HepG2 (cell line): ENCODE measurements around the gene HSD3B7. TPM values are rescaled to one million over a fixed set of nuclear protein-coding genes. Genes with fewer than 3 reads are reported as not detected.

Source experiments
- ATAC-seq: fragments of 200-7000 bp; cut with Tn5 transposase; 3 replicates; pipeline ENCODE4 v1.9.1; 2020; ENCODE audit warnings: mild to moderate bottlenecking, moderate library complexity
- BruUV-seq: library from RNA; stranded (reverse); fragments of 400-500 nt; replicated peaks from 2 replicates; lab custom pipeline; 2021; lab: Mats Ljungman, UMichigan
- CTCF ChIA-PET: fragments of 300-600 bp; formaldehyde crosslinking; extraction: SDS; loops from one replicate; lab custom pipeline; 2021; ENCODE audit warnings: low total read pairs, inconsistent platforms, low intra/inter-chr PET ratio; lab: Yijun Ruan, JAX
- POLR2A ChIA-PET: fragments of 350-600 bp; sonication (Branson Sonifier 250); formaldehyde crosslinking; loops from one replicate; lab custom pipeline; 2020; ENCODE audit warnings: antibody characterized with exemption, inconsistent platforms; lab: Yijun Ruan, JAX
- DNase-seq: peaks from one replicate; pipeline ENCODE4 v3.0.0-alpha.2; 2015; ENCODE audit warnings: low spot score
- FAIRE-seq: peaks from 3 replicates; lab custom pipeline; 2011; peaks lifted over from hg19 to GRCh38; lab: Jason Lieb, UNC
- H2AFZ ChIP-seq: one replicate; pipeline ENCODE4 v1.6.1; 2011; ENCODE audit warnings: low read length, inconsistent platforms
- H3K27ac ChIP-seq: fragments of 300-600 bp; 3 replicates; pipeline ENCODE4 v1.8.0; 2011; ENCODE audit warnings: mixed run types, mild to moderate bottlenecking, mixed read lengths, low read length, inconsistent platforms; ENCODE audit not compliant: insufficient read depth; ENCODE audit errors: extremely low read length
- H3K27me3 ChIP-seq, 2 experiments: fragments of 200-600 bp in 1 of 2; 2 replicates in 1 of 2; 3 replicates in 1 of 2; pipeline versions ENCODE4 v1.6.0 to v1.8.0; 2011; ENCODE audit warnings: low read length in 2 of 2, mild to moderate bottlenecking in 2 of 2, moderate library complexity in 2 of 2, inconsistent platforms in 1 of 2; ENCODE audit not compliant: insufficient read depth in 2 of 2, control insufficient read depth in 1 of 2
- H3K36me3 ChIP-seq, 2 experiments: fragments of 200-600 bp in 1 of 2; replicated peaks in 1 of 2; 2 replicates in 1 of 2; 3 replicates in 1 of 2; pipeline versions ENCODE4 v1.5.1 to v1.8.0; 2011; ENCODE audit warnings: low read length in 2 of 2, inconsistent platforms in 1 of 2; ENCODE audit not compliant: insufficient read depth in 2 of 2, control insufficient read depth in 1 of 2
- H3K4me1 ChIP-seq: 2 replicates; pipeline ENCODE4 v1.5.1; 2012; ENCODE audit warnings: low read length, inconsistent platforms; ENCODE audit not compliant: insufficient read depth
- H3K4me2 ChIP-seq: 2 replicates; pipeline ENCODE4 v1.6.0; 2011; ENCODE audit warnings: low read depth, low read length, inconsistent platforms
- H3K4me3 ChIP-seq, 3 experiments: fragments of 200-600 bp in 1 of 3; sonication (generic), shearing (Covaris generic) in 1 of 3; replicated peaks in 1 of 3; 2 replicates each; pipeline ENCODE4 v1.5.1; 2011 to 2016; ENCODE audit warnings: low read length in 3 of 3, inconsistent platforms in 2 of 3, low read depth in 2 of 3, mild to moderate bottlenecking in 2 of 3, control low read depth in 1 of 3, mixed read lengths in 1 of 3; ENCODE audit not compliant: insufficient read depth in 1 of 3
- H3K79me2 ChIP-seq: one replicate; pipeline ENCODE4 v1.6.1; 2011; ENCODE audit warnings: low read length, inconsistent platforms; ENCODE audit not compliant: insufficient read depth
- H3K9ac ChIP-seq: 2 replicates; pipeline ENCODE4 v1.6.0; 2011; ENCODE audit warnings: mild to moderate bottlenecking, low read depth, low read length, inconsistent platforms; ENCODE audit not compliant: insufficient read depth
- H3K9me3 ChIP-seq: 2 replicates; pipeline ENCODE4 v1.5.1; 2012; ENCODE audit warnings: mild to moderate bottlenecking, low read length
- H4K20me1 ChIP-seq: 2 replicates; pipeline ENCODE4 v1.6.0; 2011; ENCODE audit warnings: inconsistent platforms, mild to moderate bottlenecking, low read length, moderate library complexity; ENCODE audit not compliant: insufficient read depth
- CHD4 ChIP-seq: fragments of 200-600 bp; sonication (generic); IDR thresholded peaks from 2 replicates; pipeline ENCODE4 v1.7.0; 2017; ENCODE audit warnings: mild to moderate bottlenecking, low read length, borderline replicate concordance
- ETV5 ChIP-seq: IDR thresholded peaks from 2 replicates; pipeline ENCODE4 v1.6.1; 2018; ENCODE audit warnings: missing biosample characterization, missing genetic modification reagents, inconsistent platforms, borderline replicate concordance
- FOXA1 ChIP-seq, 2 experiments: fragments of 450-650 bp in 1 of 2; sonication (generic) in 1 of 2; formaldehyde crosslinking in 1 of 2; IDR thresholded peaks; 2 replicates each; pipeline versions ENCODE4 v1.4.0 to v1.6.1; 2016 to 2020; ENCODE audit warnings: missing genetic modification reagents in 1 of 2
- MAFF ChIP-seq: IDR thresholded peaks from 2 replicates; pipeline ENCODE4 v1.6.1; 2011; ENCODE audit warnings: low read depth, low read length, improper control_type of control experiment
- PAF1 ChIP-seq: IDR thresholded peaks from 2 replicates; pipeline ENCODE4 v1.6.1; 2016; ENCODE audit warnings: missing genetic modification reagents, missing compliant biosample characterization
- POLR2G ChIP-seq: fragments of 200-400 bp; formaldehyde crosslinking; IDR thresholded peaks from 2 replicates; pipeline ENCODE4 v1.6.1; 2018; ENCODE audit warnings: mild to moderate bottlenecking, low read depth, low read length, moderate library complexity
- SP4 ChIP-seq: sonication (generic); formaldehyde crosslinking; IDR thresholded peaks from 2 replicates; pipeline ENCODE4 v1.8.1; 2023; ENCODE audit warnings: mild to moderate bottlenecking, missing genetic modification reagents
- SSRP1 ChIP-seq: IDR thresholded peaks from 2 replicates; pipeline ENCODE4 v1.6.1; 2016; ENCODE audit warnings: control low read depth
- STAG1 ChIP-seq: sonication (generic); formaldehyde crosslinking; IDR thresholded peaks from 2 replicates; pipeline ENCODE4 v1.4.0; 2020; ENCODE audit warnings: missing genetic modification reagents
- TBP ChIP-seq: sonication (generic); formaldehyde crosslinking; IDR thresholded peaks from 2 replicates; pipeline ENCODE4 v1.5.0; 2020; ENCODE audit warnings: missing genetic modification reagents
- TCF12 ChIP-seq, 2 experiments: fragments of 450-650 bp in 1 of 2; sonication (generic) in 1 of 2; formaldehyde crosslinking in 1 of 2; IDR thresholded peaks; 2 replicates each; pipeline versions ENCODE4 v1.6.1 to v1.8.0; 2017 to 2022; ENCODE audit warnings: antibody characterized with exemption in 1 of 2, mild to moderate bottlenecking in 1 of 2, missing genetic modification reagents in 1 of 2, moderate library complexity in 1 of 2
- ZFP36L1 ChIP-seq: sonication (generic); formaldehyde crosslinking; IDR thresholded peaks from 2 replicates; pipeline ENCODE4 v1.8.0; 2022; ENCODE audit warnings: mild to moderate bottlenecking, missing genetic modification reagents, moderate library complexity
- ZKSCAN5 ChIP-seq: sonication (generic); formaldehyde crosslinking; IDR thresholded peaks from 2 replicates; pipeline ENCODE4 v1.5.1; 2020; ENCODE audit warnings: mild to moderate bottlenecking, missing genetic modification reagents
- WGBS: methylation state at CpG from one replicate; pipeline ENCODE4 v1.1.6; 2017; ENCODE audit warnings: low lambda C conversion rate; 5-methylcytosine and 5-hydroxymethylcytosine counted together
- in situ Hi-C: cut with HindIII; loops from 2 replicates; pipeline ENCODE4 v1.10.0; 2017; ENCODE audit warnings: low pct_unique_long_range_greater_than_20kb; ENCODE audit not compliant: extremely low pct_ligation_motif_present
- intact Hi-C: fragments of 100-400 bp; cut with micrococcal nuclease; formaldehyde crosslinking; loops from one replicate; pipeline ENCODE4 v1.10.0; 2022; ENCODE audit not compliant: unreplicated experiment
- polyA plus RNA-seq, 8 experiments: library from polyadenylated mRNA; depleted of rRNA in 3 of 8; stranded (reverse) in 7 of 8; unstranded in 1 of 8; fragments of >200 nt; fragmentation: Illumina TruSeq in 4 of 8; extraction: Trizol in 4 of 8; gene quantifications; 2 replicates each; pipeline versions ENCODE4 v1.2.1 to v1.2.3, GENCODE V29; 2011 to 2016; ENCODE audit warnings: low read depth in 4 of 8, missing spikeins in 1 of 8, mixed read lengths in 1 of 8; ENCODE audit not compliant: insufficient read depth in 1 of 8
- total RNA-seq, 5 experiments: library from RNA; depleted of rRNA; stranded (reverse); fragments of >200 nt; fragmentation: Illumina TruSeq; extraction: Trizol; gene quantifications; 2 replicates each; pipeline ENCODE4 v1.2.3, GENCODE V29; 2016; ENCODE audit warnings: low read depth in 1 of 5
- TF ChIP-seq, protein P1 (sequence below): sonication (generic); formaldehyde crosslinking; IDR thresholded peaks from 2 replicates; pipeline ENCODE4 v1.4.0; 2020; ENCODE audit warnings: missing genetic modification reagents, mild to moderate bottlenecking, borderline replicate concordance
- TF ChIP-seq, protein P2 (sequence below): sonication (generic); formaldehyde crosslinking; IDR thresholded peaks from 2 replicates; pipeline ENCODE4 v1.5.0; 2020; ENCODE audit warnings: missing genetic modification reagents

Gene HSD3B7
- total and polyA plus RNA-seq, 2 of the 13 experiments (the other 11 are each of a cell fraction or from before 2014, with no cell fraction given): 32.9 to 69.7 TPM

DNA sequence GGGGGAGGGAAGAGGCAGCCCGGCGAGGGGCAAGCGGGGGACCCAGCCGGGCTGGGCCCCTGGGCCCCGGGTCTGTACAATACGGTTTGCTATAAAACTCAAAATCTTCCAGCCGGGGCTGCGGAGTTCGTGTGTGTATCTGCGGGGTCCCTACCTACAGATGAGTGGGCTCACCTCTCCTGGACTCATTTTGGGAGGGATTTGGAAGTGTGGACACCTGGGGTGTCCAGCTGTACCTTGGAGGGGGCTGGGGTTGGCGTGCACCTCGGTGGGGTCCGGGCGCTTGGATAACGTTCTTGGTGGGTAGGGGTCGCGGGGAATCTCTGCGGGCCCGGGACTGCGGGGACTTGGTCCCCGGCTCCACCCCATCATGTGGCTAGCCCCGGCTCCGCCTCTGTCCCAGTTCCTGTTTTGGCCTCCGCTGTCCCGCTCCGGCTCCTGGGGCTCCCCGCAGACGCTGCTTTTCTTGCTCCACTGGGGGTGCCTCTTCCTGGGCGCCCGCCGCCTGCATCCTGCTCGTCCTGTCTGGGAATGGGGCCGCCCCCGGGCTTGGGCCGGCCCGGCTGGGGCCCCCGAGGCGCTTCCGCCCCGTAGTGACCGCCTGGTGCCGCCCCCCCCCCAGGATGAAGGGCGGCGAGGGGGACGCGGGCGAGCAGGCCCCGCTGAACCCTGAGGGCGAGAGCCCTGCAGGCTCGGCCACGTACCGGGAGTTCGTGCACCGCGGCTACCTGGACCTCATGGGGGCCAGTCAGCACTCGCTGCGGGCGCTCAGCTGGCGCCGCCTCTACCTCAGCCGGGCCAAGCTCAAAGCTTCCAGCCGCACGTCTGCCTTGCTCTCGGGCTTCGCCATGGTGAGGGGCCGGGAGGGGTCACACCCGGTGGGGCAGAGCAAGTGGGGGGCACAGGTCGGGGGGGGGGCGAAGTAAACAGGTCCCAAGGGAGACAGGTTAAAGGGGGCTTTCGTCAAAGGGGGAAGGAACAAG lies 36.0 kb upstream of the HSD3B7 start, which contains the start of gene ORAI3 (continued):
- TF ChIP-seq, protein P1, sequence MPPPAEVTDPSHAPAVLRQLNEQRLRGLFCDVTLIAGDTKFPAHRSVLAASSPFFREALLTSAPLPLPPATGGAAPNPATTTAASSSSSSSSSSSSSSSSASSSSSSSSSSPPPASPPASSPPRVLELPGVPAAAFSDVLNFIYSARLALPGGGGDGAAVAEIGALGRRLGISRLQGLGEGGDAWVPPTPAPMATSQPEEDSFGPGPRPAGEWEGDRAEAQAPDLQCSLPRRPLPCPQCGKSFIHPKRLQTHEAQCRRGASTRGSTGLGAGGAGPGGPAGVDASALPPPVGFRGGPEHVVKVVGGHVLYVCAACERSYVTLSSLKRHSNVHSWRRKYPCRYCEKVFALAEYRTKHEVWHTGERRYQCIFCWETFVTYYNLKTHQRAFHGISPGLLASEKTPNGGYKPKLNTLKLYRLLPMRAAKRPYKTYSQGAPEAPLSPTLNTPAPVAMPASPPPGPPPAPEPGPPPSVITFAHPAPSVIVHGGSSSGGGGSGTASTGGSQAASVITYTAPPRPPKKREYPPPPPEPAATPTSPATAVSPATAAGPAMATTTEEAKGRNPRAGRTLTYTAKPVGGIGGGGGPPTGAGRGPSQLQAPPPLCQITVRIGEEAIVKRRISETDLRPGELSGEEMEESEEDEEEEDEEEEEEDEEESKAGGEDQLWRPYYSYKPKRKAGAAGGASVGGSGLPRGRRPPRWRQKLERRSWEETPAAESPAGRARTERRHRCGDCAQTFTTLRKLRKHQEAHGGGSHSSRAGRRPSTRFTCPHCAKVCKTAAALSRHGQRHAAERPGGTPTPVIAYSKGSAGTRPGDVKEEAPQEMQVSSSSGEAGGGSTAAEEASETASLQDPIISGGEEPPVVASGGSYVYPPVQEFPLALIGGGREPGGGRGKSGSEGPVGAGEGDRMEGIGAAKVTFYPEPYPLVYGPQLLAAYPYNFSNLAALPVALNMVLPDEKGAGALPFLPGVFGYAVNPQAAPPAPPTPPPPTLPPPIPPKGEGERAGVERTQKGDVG (CRISPR knock-in tag): no peak

DNA sequence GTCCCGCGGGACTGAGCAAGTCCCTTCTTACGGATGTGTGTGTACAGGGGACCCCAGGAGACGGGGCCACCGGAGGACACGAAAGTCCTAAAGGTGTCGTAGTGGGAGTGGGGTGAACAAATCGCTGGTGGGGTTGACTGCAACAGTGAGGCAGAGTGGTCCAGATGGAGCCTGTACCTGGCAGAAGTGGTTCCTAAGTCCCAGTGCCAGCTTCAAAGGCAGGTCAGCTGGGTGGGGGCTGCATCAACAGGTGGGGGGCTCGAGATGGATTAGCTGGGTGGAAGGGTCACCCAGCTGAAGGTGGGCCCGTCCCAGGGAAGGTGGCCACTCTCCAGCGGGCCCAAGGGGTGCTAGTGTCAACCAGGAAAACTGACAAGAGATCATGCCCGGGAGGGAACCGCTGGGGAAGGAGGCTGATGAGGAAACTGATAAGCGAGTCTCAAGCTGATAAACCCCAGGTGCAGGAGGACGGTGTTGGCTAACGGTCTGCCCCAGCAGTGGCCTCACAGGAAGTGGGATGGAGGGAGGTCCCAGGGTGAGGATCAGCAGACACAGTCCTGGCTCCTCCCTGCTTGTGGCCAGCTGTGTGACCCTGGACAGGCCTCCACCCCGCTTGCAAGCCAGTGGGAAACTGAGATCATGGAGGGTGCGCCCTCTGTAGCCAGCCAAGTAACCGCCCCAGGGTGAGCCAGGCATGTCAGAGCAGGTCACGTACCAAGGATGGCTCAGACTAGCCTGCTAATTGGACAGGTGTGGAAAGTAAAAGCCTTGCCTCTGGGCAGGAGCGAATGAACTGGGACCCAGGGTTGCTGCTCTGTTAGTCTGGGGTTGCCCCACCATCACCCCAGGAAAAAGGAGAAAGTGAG lies 35.1 kb upstream of the HSD3B7 start:
- ATAC-seq (peak; percentile 77), FAIRE-seq (peak; percentile 100), DNase-seq (peak; percentile 92)
- peaks cover 44% of the 10 kb centered on the region for H3K4me1 ChIP-seq
- peak overlapping the region; percentile 91 for H3K9ac ChIP-seq
- in situ Hi-C loops: no loop called here
- peak overlapping the region; percentile 98 for H3K4me2 ChIP-seq
- H3K36me3 ChIP-seq: peaks cover 0 to 7% of the 10 kb centered on the region in 2 experiments; a peak in 1 of 5 replicates
- POLR2A ChIA-PET: interaction anchor here (0.5 to 2.1 kb wide), 18 partner anchors 9 to 501 kb away, joined by 3 to 8 read pairs (median 5); partner anchors contain the start of genes FBXL19, KAT8, ZNF646 and ZNF668
- peak overlapping the region; percentile 74 to 93 (median 88) for H3K4me3 ChIP-seq
- intact Hi-C loops: loop anchor here (10.0 kb wide), 2 partner anchors 145 to 195 kb away; partner anchors contain the start of gene VKORC1
- H2AFZ ChIP-seq: no peak overlapping the region
- no peaks in the 10 kb centered on the region for H4K20me1 ChIP-seq
- BruUV-seq: TSS peak; percentile 88
- H3K9me3 ChIP-seq: no peaks in the 10 kb centered on the region
- peaks cover 5% of the 10 kb centered on the region for H3K79me2 ChIP-seq
- CTCF ChIA-PET: no interaction called here
- WGBS: 2% methylated on average over 21 of the region's 21 CpGs
- no peaks in the 10 kb centered on the region; a peak in 1 of 5 replicates for H3K27me3 ChIP-seq
- H3K27ac ChIP-seq: peak overlapping the region; percentile 74
- TF ChIP-seq STAG1 (CRISPR knock-in tag) (peak; percentile 41; the same call in 1 of the 2 replicates), PAF1 (CRISPR knock-in tag) (peak; percentile 88), SP4 (CRISPR knock-in tag) (peak; percentile 83), MAFF (no peak), TCF12 (IDR thresholded peaks at IDR 0.05) (no peak), TCF12 (CRISPR knock-in tag; IDR thresholded peaks at IDR 0.05) (peak; percentile 57; the same call in 1 of the 2 replicates), SSRP1 (CRISPR knock-in tag) (0 out of 2 replicates have a peak, but pooled peaks have one; percentile 87), CHD4 (no peak), FOXA1 (IDR thresholded peaks at IDR 0.05) (no peak), FOXA1 (CRISPR knock-in tag; IDR thresholded peaks at IDR 0.05) (no peak; the same call in 1 of the 2 replicates), POLR2G (peak; percentile 98), ETV5 (CRISPR knock-in tag) (peak; percentile 98), ZFP36L1 (CRISPR knock-in tag) (no peak), TBP (CRISPR knock-in tag) (no peak), ZKSCAN5 (CRISPR knock-in tag) (no peak)
- TF ChIP-seq, protein P2, sequence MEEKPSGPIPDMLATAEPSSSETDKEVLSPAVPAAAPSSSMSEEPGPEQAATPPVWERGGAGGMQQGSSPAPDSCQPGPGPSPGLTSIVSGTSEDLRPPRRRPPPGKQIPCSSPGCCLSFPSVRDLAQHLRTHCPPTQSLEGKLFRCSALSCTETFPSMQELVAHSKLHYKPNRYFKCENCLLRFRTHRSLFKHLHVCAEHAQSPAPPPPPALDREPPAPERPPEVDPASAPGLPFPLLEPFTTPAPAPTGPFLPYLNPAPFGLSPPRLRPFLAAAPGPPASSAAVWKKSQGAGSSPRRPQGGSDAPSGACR: peak; percentile 52; the same call in 1 of the 2 replicates
